Gastrocnemius medialis (tissue), 4 donors: Measurements from ENCODE around the gene APOC3.

Source experiments
- POLR2A ChIP-seq, 2 donors: fragments of 450-650 bp; IDR thresholded peaks; one replicate each; pipeline ENCODE4 v1.6.1; 2017; ENCODE audit warnings: antibody characterized with exemption in 2 of 2, mild to moderate bottlenecking in 2 of 2, moderate library complexity in 2 of 2
- TF ChIP-seq, protein P1 (sequence below), 5 experiments: fragments of 450-650 bp in 3 of 5; fragments of 200-600 bp in 2 of 5; sonication (generic) in 2 of 5; IDR thresholded peaks in 4 of 5; conservative IDR thresholded peaks in 1 of 5; 1 replicate in 4 of 5; 2 replicates in 1 of 5; pipeline ENCODE4 v1.5.1; 2016 to 2019; ENCODE audit warnings: antibody characterized with exemption in 5 of 5, mild to moderate bottlenecking in 3 of 5, moderate library complexity in 3 of 5

DNA sequence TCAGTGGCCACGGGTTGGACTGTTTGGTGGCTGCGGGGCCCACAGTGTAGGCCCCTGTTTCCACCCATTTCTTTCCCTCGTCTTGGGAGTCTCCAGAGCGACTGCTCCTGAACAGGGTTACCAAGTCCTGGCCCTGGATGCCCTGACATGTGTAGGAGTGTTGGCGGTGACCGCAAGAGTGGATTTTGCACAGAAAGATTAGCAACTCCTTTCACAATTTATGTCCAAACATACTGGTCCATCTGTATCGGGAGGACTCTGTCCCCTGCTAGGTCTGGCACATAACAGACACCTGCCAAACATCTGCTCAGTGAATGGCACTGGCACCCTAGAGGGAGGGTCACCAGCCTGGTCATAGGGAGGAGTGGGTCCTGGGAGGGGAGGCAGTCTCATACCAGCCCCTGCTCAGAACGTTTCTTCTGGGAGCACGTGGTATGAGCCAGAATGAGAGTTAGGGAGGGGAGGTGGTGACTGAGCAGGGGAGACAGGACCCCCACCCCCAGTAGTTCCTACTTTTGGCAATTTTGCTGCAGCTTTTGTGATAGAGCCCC is 11.1 kb downstream of the APOC3 start:
- TF ChIP-seq, protein P1, sequence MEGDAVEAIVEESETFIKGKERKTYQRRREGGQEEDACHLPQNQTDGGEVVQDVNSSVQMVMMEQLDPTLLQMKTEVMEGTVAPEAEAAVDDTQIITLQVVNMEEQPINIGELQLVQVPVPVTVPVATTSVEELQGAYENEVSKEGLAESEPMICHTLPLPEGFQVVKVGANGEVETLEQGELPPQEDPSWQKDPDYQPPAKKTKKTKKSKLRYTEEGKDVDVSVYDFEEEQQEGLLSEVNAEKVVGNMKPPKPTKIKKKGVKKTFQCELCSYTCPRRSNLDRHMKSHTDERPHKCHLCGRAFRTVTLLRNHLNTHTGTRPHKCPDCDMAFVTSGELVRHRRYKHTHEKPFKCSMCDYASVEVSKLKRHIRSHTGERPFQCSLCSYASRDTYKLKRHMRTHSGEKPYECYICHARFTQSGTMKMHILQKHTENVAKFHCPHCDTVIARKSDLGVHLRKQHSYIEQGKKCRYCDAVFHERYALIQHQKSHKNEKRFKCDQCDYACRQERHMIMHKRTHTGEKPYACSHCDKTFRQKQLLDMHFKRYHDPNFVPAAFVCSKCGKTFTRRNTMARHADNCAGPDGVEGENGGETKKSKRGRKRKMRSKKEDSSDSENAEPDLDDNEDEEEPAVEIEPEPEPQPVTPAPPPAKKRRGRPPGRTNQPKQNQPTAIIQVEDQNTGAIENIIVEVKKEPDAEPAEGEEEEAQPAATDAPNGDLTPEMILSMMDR (IDR thresholded peaks at IDR 0.05 in 4 of 5, conservative IDR thresholded peaks at IDR 0.05 in 1 of 5) = no peak
- TF ChIP-seq POLR2A (IDR thresholded peaks at IDR 0.05) = no peak
